PC-9 (cell line): ENCODE data around the gene QPCT.

Source experiments
- EZH2 ChIP-seq: fragments of 200-600 bp; sonication (generic); IDR thresholded peaks from 2 replicates; pipeline ENCODE4 v1.8.0; 2017; ENCODE audit warnings: antibody characterized with exemption, low read depth
- TF ChIP-seq, protein P1 (sequence below): fragments of 200-600 bp; sonication (generic); conservative IDR thresholded peaks from 2 replicates; pipeline ENCODE4 v1.6.1; 2017; ENCODE audit warnings: mixed run types, antibody characterized with exemption, mild to moderate bottlenecking, moderate library complexity

DNA sequence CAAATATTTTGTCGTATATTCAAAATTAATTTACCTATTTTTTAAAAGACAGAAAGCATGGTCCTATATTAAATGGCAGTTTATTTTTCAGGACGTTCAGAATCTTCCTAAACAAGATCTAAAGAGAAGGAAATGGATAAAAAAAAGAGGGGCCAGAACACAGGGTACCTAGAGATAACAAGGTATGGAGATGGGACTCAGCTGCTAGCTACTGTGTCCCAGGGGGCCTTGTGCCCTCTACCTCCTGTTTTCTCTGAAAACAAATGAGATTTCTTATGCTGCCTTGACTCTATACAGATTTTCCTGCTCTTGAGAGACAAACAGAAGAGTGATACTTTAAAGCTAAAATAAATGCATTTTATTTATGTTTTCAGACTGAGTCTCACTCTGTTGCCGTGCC lies 29.1 kb upstream of the QPCT start:
- TF ChIP-seq, protein P1, sequence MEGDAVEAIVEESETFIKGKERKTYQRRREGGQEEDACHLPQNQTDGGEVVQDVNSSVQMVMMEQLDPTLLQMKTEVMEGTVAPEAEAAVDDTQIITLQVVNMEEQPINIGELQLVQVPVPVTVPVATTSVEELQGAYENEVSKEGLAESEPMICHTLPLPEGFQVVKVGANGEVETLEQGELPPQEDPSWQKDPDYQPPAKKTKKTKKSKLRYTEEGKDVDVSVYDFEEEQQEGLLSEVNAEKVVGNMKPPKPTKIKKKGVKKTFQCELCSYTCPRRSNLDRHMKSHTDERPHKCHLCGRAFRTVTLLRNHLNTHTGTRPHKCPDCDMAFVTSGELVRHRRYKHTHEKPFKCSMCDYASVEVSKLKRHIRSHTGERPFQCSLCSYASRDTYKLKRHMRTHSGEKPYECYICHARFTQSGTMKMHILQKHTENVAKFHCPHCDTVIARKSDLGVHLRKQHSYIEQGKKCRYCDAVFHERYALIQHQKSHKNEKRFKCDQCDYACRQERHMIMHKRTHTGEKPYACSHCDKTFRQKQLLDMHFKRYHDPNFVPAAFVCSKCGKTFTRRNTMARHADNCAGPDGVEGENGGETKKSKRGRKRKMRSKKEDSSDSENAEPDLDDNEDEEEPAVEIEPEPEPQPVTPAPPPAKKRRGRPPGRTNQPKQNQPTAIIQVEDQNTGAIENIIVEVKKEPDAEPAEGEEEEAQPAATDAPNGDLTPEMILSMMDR, result no peak
- no peak for TF ChIP-seq EZH2
